Measurements from ENCODE around the gene FSIP1.
A peak's percentile ranks its signal among the peaks of the same experiment; 100 is the strongest.

The FSIP1 gene

GRCh38 chr15:39719109-39719508 lies 63.5 kb downstream of the FSIP1 start:
- DNase-seq = no peak

GRCh38 chr15:39717134-39717533 lies 65.5 kb downstream of the FSIP1 start:
- DNase-seq = no peak

- DNase-seq = no peak
Measured at GRCh38 chr15:39714251-39714650, 68.4 kb downstream of the FSIP1 start.

- DNase-seq = no peak
Measured at GRCh38 chr15:39713846-39714245, 68.8 kb downstream of the FSIP1 start.

- peak; percentile 76 for DNase-seq
Measured at GRCh38 chr15:39710681-39711080, 72.0 kb downstream of the FSIP1 start.

GRCh38 chr15:39709941-39710340 lies 72.7 kb downstream of the FSIP1 start:
- no peak for DNase-seq

- no peak for DNase-seq
Measured at GRCh38 chr15:39706206-39706605, 76.4 kb downstream of the FSIP1 start.

- peak; percentile 69 for DNase-seq
Measured at GRCh38 chr15:39704689-39705088, 78.0 kb downstream of the FSIP1 start.

GRCh38 chr15:39704235-39704634 lies 78.4 kb downstream of the FSIP1 start:
- DNase-seq = no peak

- no peak for DNase-seq
Measured at GRCh38 chr15:39701988-39702387, 80.7 kb downstream of the FSIP1 start.

GRCh38 chr15:39700375-39700700 lies 82.3 kb downstream of the FSIP1 start:
- no peak for DNase-seq

GRCh38 chr15:39699516-39700374 lies 82.9 kb downstream of the FSIP1 start:
- DNase-seq = peak; percentile 59

- DNase-seq = no peak
Measured at GRCh38 chr15:39698444-39699390, 83.9 kb downstream of the FSIP1 start.

GRCh38 chr15:39697509-39697908 lies 85.1 kb downstream of the FSIP1 start:
- DNase-seq = no peak

GRCh38 chr15:39695793-39696192 lies 86.8 kb downstream of the FSIP1 start:
- no peak for DNase-seq

- no peak for DNase-seq
Measured at GRCh38 chr15:39692356-39693327, 90.0 kb downstream of the FSIP1 start.

- no peak for DNase-seq
Measured at GRCh38 chr15:39690881-39691634, 91.6 kb downstream of the FSIP1 start.

GRCh38 chr15:39687965-39688364 lies 94.7 kb downstream of the FSIP1 start:
- no peak for DNase-seq

GRCh38 chr15:39685999-39686613 lies 96.5 kb downstream of the FSIP1 start:
- DNase-seq = peak; percentile 60

- DNase-seq = no peak
Measured at GRCh38 chr15:39685367-39685766, 97.3 kb downstream of the FSIP1 start.

- peak; percentile 46 for DNase-seq
Measured at GRCh38 chr15:39684233-39684632, 98.4 kb downstream of the FSIP1 start.
